Karpas-422 (cell line): Measurements from ENCODE around the gene TNFAIP1. TPM values are rescaled to one million over a fixed set of nuclear protein-coding genes. Genes with fewer than 3 reads are reported as not detected.

Experiments used
- DNase-seq: peaks from one replicate; pipeline ENCODE4 v3.0.0-alpha.2; 2015
- H2AFZ ChIP-seq: fragments of 200-600 bp; sonication (generic); 2 replicates; pipeline ENCODE4 v1.6.1; 2014; ENCODE audit warnings: antibody characterized with exemption, low read length, mixed read lengths
- H3K27ac ChIP-seq: fragments of 200-600 bp; sonication (generic); 2 replicates; pipeline ENCODE4 v1.5.1; 2014; ENCODE audit warnings: mild to moderate bottlenecking, low read length, moderate library complexity
- H3K27me3 ChIP-seq: fragments of 200-600 bp; sonication (generic); 2 replicates; pipeline ENCODE4 v1.6.1; 2014; ENCODE audit warnings: low read length, mixed read lengths
- H3K36me3 ChIP-seq: fragments of 200-600 bp; sonication (generic); 2 replicates; pipeline ENCODE4 v1.6.1; 2014; ENCODE audit warnings: low read length, mixed read lengths; ENCODE audit not compliant: insufficient read depth
- H3K4me1 ChIP-seq: fragments of 200-600 bp; sonication (generic); 2 replicates; pipeline ENCODE4 v1.6.1; 2014; ENCODE audit warnings: mild to moderate bottlenecking, low read length, mixed read lengths
- H3K4me2 ChIP-seq: fragments of 200-600 bp; sonication (generic); 2 replicates; pipeline ENCODE4 v1.6.1; 2014; ENCODE audit warnings: low read length, low read depth, mild to moderate bottlenecking; ENCODE audit not compliant: poor library complexity, severe bottlenecking
- H3K4me3 ChIP-seq: fragments of 200-600 bp; sonication (generic); 2 replicates; pipeline ENCODE4 v1.5.1; 2014; ENCODE audit warnings: mild to moderate bottlenecking, antibody characterized with exemption, low read length, mixed read lengths
- H3K79me2 ChIP-seq: fragments of 200-600 bp; sonication (generic); 2 replicates; pipeline ENCODE4 v1.6.1; 2014; ENCODE audit warnings: mild to moderate bottlenecking, low read length, mixed read lengths
- H3K9ac ChIP-seq: fragments of 200-600 bp; sonication (generic); 2 replicates; pipeline ENCODE4 v1.6.0; 2014; ENCODE audit warnings: low read length
- H3K9me2 ChIP-seq: fragments of 200-600 bp; sonication (generic), shearing (Covaris generic); replicated peaks from 2 replicates; pipeline ENCODE4 v1.6.0; 2014; ENCODE audit warnings: mild to moderate bottlenecking, low read length, moderate library complexity; ENCODE audit not compliant: insufficient read depth
- H3K9me3 ChIP-seq: fragments of 300-700, 200-600 bp; sonication (generic); 2 replicates; pipeline ENCODE4 v1.6.1; 2014; ENCODE audit warnings: low read length, mixed read lengths
- H4K20me1 ChIP-seq: fragments of 200-600 bp; sonication (generic); 2 replicates; pipeline ENCODE4 v1.6.1; 2014; ENCODE audit warnings: mild to moderate bottlenecking, antibody characterized with exemption, low read length, low read depth; ENCODE audit not compliant: insufficient read depth
- total RNA-seq: library from RNA; depleted of rRNA; stranded (reverse); fragments of >200 nt; shearing (Covaris generic); gene quantifications from 2 replicates; pipeline ENCODE4 v1.2.3, GENCODE V29; 2014; ENCODE audit warnings: low replicate concordance

Gene TNFAIP1
- total RNA-seq, 1 experiment from 2014 or later = 8.5 TPM

- peak within 1 kb of the TSS; percentile 89 for H3K4me3 ChIP-seq
- peak within 1 kb of the TSS; percentile 92 for H3K4me2 ChIP-seq
- 0 out of 2 replicates have a peak within 1 kb of the TSS, but pooled peaks have one; percentile 57 for H2AFZ ChIP-seq
- H3K9ac ChIP-seq = peak within 1 kb of the TSS; percentile 87
- peaks cover 42% of the 10 kb centered on the region; the same call in 1 of the 2 replicates for H3K36me3 ChIP-seq
- peak; percentile 98 for DNase-seq
- peak within 1 kb of the TSS; percentile 6; the same call in 1 of the 2 replicates for H3K27ac ChIP-seq
- H3K9me2 ChIP-seq = no peaks in the 10 kb centered on the region
- peaks cover 46% of the 10 kb centered on the region for H3K79me2 ChIP-seq
- H3K27me3 ChIP-seq = no peaks in the 10 kb centered on the region
- peaks cover 27% of the 10 kb centered on the region for H3K4me1 ChIP-seq
- no peaks in the 10 kb centered on the region; the same call in 1 of the 2 replicates for H4K20me1 ChIP-seq
- no peaks in the 10 kb centered on the region for H3K9me3 ChIP-seq
Measured at GRCh38 chr17:28357061-28357900, 21.7 kb downstream of the TNFAIP1 start, which contains the start of gene POLDIP2. Gene POLDIP2 (minus strand): TSS chr17:28357527. CDS start chr17:28357448, 79 bp downstream.

- peak overlapping the region; percentile 92 for H3K4me2 ChIP-seq
- H3K79me2 ChIP-seq = peaks cover 46% of the 10 kb centered on the region
- no peak overlapping the region for H2AFZ ChIP-seq
- peaks cover 27% of the 10 kb centered on the region for H3K4me1 ChIP-seq
- no peaks in the 10 kb centered on the region; the same call in 1 of the 2 replicates for H4K20me1 ChIP-seq
- no peaks in the 10 kb centered on the region for H3K27me3 ChIP-seq
- peak; percentile 71 for DNase-seq
- H3K9me3 ChIP-seq = no peaks in the 10 kb centered on the region
- H3K36me3 ChIP-seq = peaks cover 41% of the 10 kb centered on the region; the same call in 1 of the 2 replicates
- peak overlapping the region; percentile 87 for H3K9ac ChIP-seq
- H3K9me2 ChIP-seq = no peaks in the 10 kb centered on the region
- peak overlapping the region; percentile 89 for H3K4me3 ChIP-seq
- H3K27ac ChIP-seq = no peak overlapping the region
Measured at GRCh38 chr17:28357901-28358197, 22.3 kb downstream of the TNFAIP1 start.

GRCh38 chr17:28363186-28363585 lies 27.6 kb downstream of the TNFAIP1 start:
- Histone ChIP-seq H3K36me3 (peaks cover 21% of the 10 kb centered on the region), H3K27ac (no peak overlapping the region), H3K9ac (no peak overlapping the region), H3K9me3 (no peaks in the 10 kb centered on the region), H3K79me2 (peaks cover 14% of the 10 kb centered on the region), H3K27me3 (no peaks in the 10 kb centered on the region), H3K4me1 (peaks cover 9% of the 10 kb centered on the region), H3K4me3 (no peak overlapping the region), H2AFZ (no peak overlapping the region), H3K4me2 (no peak overlapping the region), H4K20me1 (no peaks in the 10 kb centered on the region), H3K9me2 (no peaks in the 10 kb centered on the region)
- DNase-seq = no peak

GRCh38 chr17:28363776-28364650 lies 28.5 kb downstream of the TNFAIP1 start:
- peaks cover 1% of the 10 kb centered on the region for H3K4me1 ChIP-seq
- no peak overlapping the region for H3K4me3 ChIP-seq
- no peaks in the 10 kb centered on the region for H4K20me1 ChIP-seq
- H3K9ac ChIP-seq = no peak overlapping the region
- H3K4me2 ChIP-seq = no peak overlapping the region
- H3K27me3 ChIP-seq = no peaks in the 10 kb centered on the region
- H2AFZ ChIP-seq = no peak overlapping the region
- H3K79me2 ChIP-seq = peaks cover 5% of the 10 kb centered on the region
- H3K9me2 ChIP-seq = no peaks in the 10 kb centered on the region
- DNase-seq = no peak
- peaks cover 21% of the 10 kb centered on the region for H3K36me3 ChIP-seq
- no peaks in the 10 kb centered on the region for H3K9me3 ChIP-seq
- no peak overlapping the region for H3K27ac ChIP-seq

- Histone ChIP-seq H2AFZ (no peak within 1 kb of the TSS), H3K9ac (no peak within 1 kb of the TSS), H3K9me2 (no peaks in the 10 kb centered on the region), H3K4me1 (no peaks in the 10 kb centered on the region), H4K20me1 (no peaks in the 10 kb centered on the region), H3K27ac (no peak within 1 kb of the TSS), H3K4me2 (no peak within 1 kb of the TSS), H3K4me3 (no peak within 1 kb of the TSS), H3K9me3 (no peaks in the 10 kb centered on the region), H3K36me3 (peaks cover 17% of the 10 kb centered on the region), H3K27me3 (no peaks in the 10 kb centered on the region), H3K79me2 (no peaks in the 10 kb centered on the region)
- DNase-seq = no peak
Measured at GRCh38 chr17:28364665-28365363, 29.3 kb downstream of the TNFAIP1 start, which contains the start of gene SEBOX. Gene SEBOX (minus strand): TSS chr17:28365199. CDS start chr17:28365151, 48 bp downstream.

- no peak overlapping the region for H3K27ac ChIP-seq
- no peak overlapping the region for H3K4me2 ChIP-seq
- H4K20me1 ChIP-seq = no peaks in the 10 kb centered on the region
- peaks cover 12% of the 10 kb centered on the region for H3K36me3 ChIP-seq
- no peak overlapping the region for H3K9ac ChIP-seq
- H3K4me3 ChIP-seq = no peak overlapping the region
- H3K27me3 ChIP-seq = no peaks in the 10 kb centered on the region
- no peak for DNase-seq
- H2AFZ ChIP-seq = no peak overlapping the region
- no peaks in the 10 kb centered on the region for H3K79me2 ChIP-seq
- peaks cover under 1% of the 10 kb centered on the region; the same call in 1 of the 2 replicates for H3K4me1 ChIP-seq
- no peaks in the 10 kb centered on the region for H3K9me2 ChIP-seq
- H3K9me3 ChIP-seq = no peaks in the 10 kb centered on the region
Measured at GRCh38 chr17:28365487-28365886, 29.9 kb downstream of the TNFAIP1 start.

GRCh38 chr17:28366605-28367004 lies 31.0 kb downstream of the TNFAIP1 start:
- H4K20me1 ChIP-seq = no peaks in the 10 kb centered on the region
- no peak overlapping the region for H3K4me2 ChIP-seq

More at GRCh38 chr17:28366605-28367004, 31.0 kb downstream of the TNFAIP1 start:
- Histone ChIP-seq H3K27me3 (no peaks in the 10 kb centered on the region), H3K9me2 (no peaks in the 10 kb centered on the region), H3K36me3 (peaks cover 4% of the 10 kb centered on the region), H3K79me2 (no peaks in the 10 kb centered on the region), H3K9ac (no peak overlapping the region), H2AFZ (no peak overlapping the region), H3K27ac (no peak overlapping the region), H3K9me3 (no peaks in the 10 kb centered on the region), H3K4me1 (peaks cover 8% of the 10 kb centered on the region), H3K4me3 (no peak overlapping the region)
- DNase-seq = peak; percentile 62
